Hematopoietic multipotent progenitor cell (in vitro differentiated cells): ENCODE data around the gene SLC25A22. TPM values are rescaled to one million over a fixed set of nuclear protein-coding genes. Genes with fewer than 3 reads are reported as not detected.

Experiments used
- DNase-seq, 3 donors: peaks; one replicate each; pipeline ENCODE4 v3.0.0-alpha.2; 2011 to 2015; ENCODE audit warnings: low read depth in 2 of 3, low spot score in 2 of 3
- total RNA-seq: library from RNA; depleted of rRNA; stranded (reverse); fragments of >200 nt; gene quantifications from one replicate; pipeline ENCODE4 v1.2.3, GENCODE V29; 2012

Gene SLC25A22
- total RNA-seq, 1 donor = 12.1 TPM

GRCh38 chr11:792535-792821, 5.6 kb downstream of the SLC25A22 start:
- no peak for DNase-seq

- DNase-seq = no peak
These were observed 6.2 kb downstream of the SLC25A22 start for GRCh38 chr11:791658-792534.

- no peak for DNase-seq
These were observed 7.1 kb downstream of the SLC25A22 start for GRCh38 chr11:790721-791564.

- peak in 1 of 3 donors; percentile 29 for DNase-seq
These were observed 8.1 kb downstream of the SLC25A22 start, which contains the start of gene CEND1 for GRCh38 chr11:789943-790342. TSS of gene CEND1 (minus strand) at chr11:790090. CDS start at chr11:788576, 1,514 bp downstream.

- DNase-seq = no peak
These were observed 8.8 kb downstream of the SLC25A22 start for GRCh38 chr11:788953-789940.

GRCh38 chr11:788009-788640, 10.0 kb downstream of the SLC25A22 start:
- no peak for DNase-seq

GRCh38 chr11:787084-787675, 10.9 kb downstream of the SLC25A22 start:
- no peak for DNase-seq

- no peak for DNase-seq
These were observed 11.6 kb downstream of the SLC25A22 start for GRCh38 chr11:786235-787083.

GRCh38 chr11:783581-784015, 14.5 kb downstream of the SLC25A22 start:
- DNase-seq = peak in 2 of 3 donors; percentile 48 to 65

GRCh38 chr11:782264-783174, 15.6 kb downstream of the SLC25A22 start:
- no peak for DNase-seq

GRCh38 chr11:779955-780532, 18.0 kb downstream of the SLC25A22 start:
- no peak for DNase-seq

- no peak for DNase-seq
These were observed 18.8 kb downstream of the SLC25A22 start for GRCh38 chr11:778976-779954.

GRCh38 chr11:777288-778255, 20.5 kb downstream of the SLC25A22 start, which contains the start of gene GATD1:
TSS of gene GATD1 (minus strand) at chr11:777487. CDS start at chr11:777462, 25 bp downstream.
- DNase-seq = peak; percentile 86 to 90 (median 90)

- peak in 2 of 3 donors; percentile 44 to 46 for DNase-seq
These were observed 21.4 kb downstream of the SLC25A22 start for GRCh38 chr11:776561-777287.
